Esophagus (tissue), 2 donors: ENCODE results near the gene CDK19. TPM values are rescaled to one million over a fixed set of nuclear protein-coding genes. Genes with fewer than 3 reads are reported as not detected.
"Not testable (repeated sequence)": the region's sequence is repeated elsewhere in the genome, so short reads cannot be mapped to it uniquely, and the experiment has no call there.

Experiments
- H3K27ac ChIP-seq, 2 donors: one replicate each; pipeline ENCODE4 v1.5.1; 2013; ENCODE audit warnings: low read depth in 2 of 2, mild to moderate bottlenecking in 2 of 2, inconsistent platforms in 1 of 2, low read length in 1 of 2, moderate library complexity in 1 of 2
- H3K27me3 ChIP-seq, 2 donors: one replicate each; pipeline ENCODE4 v1.6.1; 2013; ENCODE audit warnings: low read length in 2 of 2, control low read depth in 1 of 2, mild to moderate bottlenecking in 1 of 2; ENCODE audit not compliant: insufficient read depth in 2 of 2, control insufficient read depth in 1 of 2
- H3K36me3 ChIP-seq, 2 donors: one replicate each; pipeline ENCODE4 v1.6.1; 2013; ENCODE audit warnings: low read length in 1 of 2; ENCODE audit not compliant: control insufficient read depth in 2 of 2, insufficient read depth in 2 of 2
- H3K4me1 ChIP-seq, 2 donors: one replicate each; pipeline ENCODE4 v1.6.1; 2013; ENCODE audit warnings: low read length in 1 of 2; ENCODE audit not compliant: control insufficient read depth in 2 of 2, insufficient read depth in 2 of 2
- H3K4me3 ChIP-seq, 2 donors: one replicate each; pipeline ENCODE4 v1.5.1; 2013; ENCODE audit warnings: low read length in 2 of 2, mild to moderate bottlenecking in 2 of 2, low read depth in 1 of 2, moderate library complexity in 1 of 2
- H3K9me3 ChIP-seq, 2 donors: one replicate each; pipeline ENCODE4 v1.6.1; 2013; ENCODE audit warnings: mild to moderate bottlenecking in 2 of 2, low read depth in 1 of 2, low read length in 1 of 2, moderate library complexity in 1 of 2; ENCODE audit not compliant: control insufficient read depth in 2 of 2, insufficient read depth in 1 of 2
- WGBS, 2 donors: extraction: QIAGEN DNeasy Blood & Tissue Kit; methylation state at CpG; one replicate each; pipeline ENCODE4 v1.1.7; 2013; 5-methylcytosine and 5-hydroxymethylcytosine counted together
- polyA plus RNA-seq, 2 donors: library from polyadenylated mRNA; stranded (reverse); fragments of 200-250 nt; gene quantifications; one replicate each; pipeline ENCODE4 v1.2.3, GENCODE V29; 2013
- donor health status: healthy with polysubstance abuse.
- donor health status: Bipolar disorder and iron deficiency.

CDK19 gene
- polyA plus RNA-seq, 2 donors: 5.5 to 6.6 TPM

DNA sequence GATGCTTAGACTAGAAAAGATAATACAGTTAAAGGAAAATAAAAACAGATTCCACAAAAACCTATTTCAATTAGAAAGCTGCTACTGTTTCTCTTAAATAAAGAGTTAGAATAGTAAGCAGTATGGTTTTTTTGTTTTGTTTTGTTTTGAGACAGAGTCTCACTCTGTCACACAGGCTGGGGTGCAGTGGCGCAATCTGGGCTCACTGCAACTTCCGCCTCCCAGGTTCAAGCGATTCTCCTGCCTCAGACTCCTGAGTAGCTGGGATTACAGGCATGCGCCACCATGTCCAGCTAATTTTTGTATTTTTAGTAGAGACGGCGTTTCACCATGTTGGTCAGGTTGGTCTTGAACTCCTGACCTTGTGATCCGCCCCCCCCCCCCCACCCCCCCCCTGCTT, 95.7 kb downstream of the CDK19 start:
- WGBS, 2 donors: 79 to 85% methylated on average over 7 of the region's 7 CpGs
- H3K27ac ChIP-seq: peak overlapping the region in 1 of 2 donors; percentile 31

DNA sequence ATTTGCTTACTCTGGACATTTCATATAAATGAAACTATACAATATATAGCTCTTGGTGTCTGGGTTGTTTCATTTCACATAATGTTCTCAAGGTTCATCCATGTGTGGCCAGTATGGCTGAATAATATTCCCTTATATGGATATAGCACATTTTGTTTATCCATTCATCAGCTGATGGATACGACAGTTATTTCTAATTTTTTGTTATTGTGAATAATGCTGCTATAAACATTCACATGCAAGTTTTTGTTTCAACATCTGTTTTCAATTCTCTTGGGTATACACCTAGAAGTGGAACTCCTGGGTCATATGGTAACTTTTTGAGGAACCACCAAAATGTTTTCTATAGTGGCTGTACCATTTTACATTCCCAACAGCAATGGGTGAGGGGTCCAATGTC, 101.1 kb downstream of the CDK19 start:
- no peaks in the 10 kb centered on the region for H3K36me3 ChIP-seq
- no peaks in the 10 kb centered on the region for H3K27me3 ChIP-seq
- no peak overlapping the region for H3K27ac ChIP-seq
- no peak overlapping the region for H3K4me3 ChIP-seq
- no peaks in the 10 kb centered on the region for H3K9me3 ChIP-seq
- H3K4me1 ChIP-seq: no peaks in the 10 kb centered on the region
- 78 to 79% methylated on average over 1 of the region's 1 CpG for WGBS, 2 donors

More for the DNA sequence above, 95.7 kb downstream of the CDK19 start:
- not testable (repeated sequence) for H3K4me3 ChIP-seq, H3K27me3 ChIP-seq, H3K9me3 ChIP-seq, H3K4me1 ChIP-seq, H3K36me3 ChIP-seq

DNA sequence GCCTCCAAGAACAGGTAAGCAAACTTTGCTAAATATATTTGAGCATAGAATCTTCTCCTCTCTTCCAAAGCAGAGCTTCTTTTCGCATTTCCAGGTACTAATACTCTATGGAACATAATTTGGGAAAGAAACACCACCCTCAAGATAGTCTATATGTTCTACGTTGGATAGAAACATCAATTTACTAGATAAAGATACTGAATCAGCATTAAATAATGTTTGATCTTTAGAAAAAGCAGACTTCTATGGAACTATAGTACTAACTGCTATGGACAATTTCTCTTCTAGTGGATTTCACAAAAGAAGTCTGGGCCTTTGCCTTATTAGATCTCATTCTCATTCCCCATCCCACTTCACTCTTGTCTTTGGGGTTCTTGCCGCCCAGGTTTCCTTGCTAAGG, 103.0 kb downstream of the CDK19 start:
- Histone ChIP-seq H3K4me3 (no peak overlapping the region), H3K4me1 (no peaks in the 10 kb centered on the region), H3K27ac (no peak overlapping the region), H3K36me3 (no peaks in the 10 kb centered on the region), H3K9me3 (no peaks in the 10 kb centered on the region), H3K27me3 (no peaks in the 10 kb centered on the region)
- 96 to 99% methylated on average over 3 of the region's 3 CpGs for WGBS, 2 donors

DNA sequence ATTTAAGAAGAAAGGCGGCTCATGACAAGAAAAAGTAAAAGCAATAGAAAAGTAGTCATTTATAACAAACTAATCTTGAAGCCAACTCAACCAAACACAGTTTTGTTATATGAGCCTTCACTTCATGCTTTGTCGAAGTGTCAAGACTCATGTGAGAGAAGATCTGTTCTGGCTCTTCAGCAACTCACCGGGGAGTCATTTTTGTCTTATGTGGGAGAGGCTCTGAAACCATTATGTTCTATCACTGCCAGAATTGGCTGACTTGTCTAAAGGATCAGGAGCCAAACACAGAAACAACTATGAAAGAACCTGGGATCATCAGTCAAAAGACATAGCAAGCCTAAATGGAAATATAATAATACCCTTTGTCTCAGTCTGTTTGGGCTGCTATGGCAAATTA, 105.2 kb downstream of the CDK19 start:
- H3K27ac ChIP-seq: no peak overlapping the region
- H3K4me3 ChIP-seq: no peak overlapping the region
- no peaks in the 10 kb centered on the region for H3K9me3 ChIP-seq
- H3K27me3 ChIP-seq: no peaks in the 10 kb centered on the region
- no peaks in the 10 kb centered on the region for H3K36me3 ChIP-seq
- 80 to 83% methylated on average over 3 of the region's 3 CpGs for WGBS, 2 donors
- H3K4me1 ChIP-seq: no peaks in the 10 kb centered on the region

DNA sequence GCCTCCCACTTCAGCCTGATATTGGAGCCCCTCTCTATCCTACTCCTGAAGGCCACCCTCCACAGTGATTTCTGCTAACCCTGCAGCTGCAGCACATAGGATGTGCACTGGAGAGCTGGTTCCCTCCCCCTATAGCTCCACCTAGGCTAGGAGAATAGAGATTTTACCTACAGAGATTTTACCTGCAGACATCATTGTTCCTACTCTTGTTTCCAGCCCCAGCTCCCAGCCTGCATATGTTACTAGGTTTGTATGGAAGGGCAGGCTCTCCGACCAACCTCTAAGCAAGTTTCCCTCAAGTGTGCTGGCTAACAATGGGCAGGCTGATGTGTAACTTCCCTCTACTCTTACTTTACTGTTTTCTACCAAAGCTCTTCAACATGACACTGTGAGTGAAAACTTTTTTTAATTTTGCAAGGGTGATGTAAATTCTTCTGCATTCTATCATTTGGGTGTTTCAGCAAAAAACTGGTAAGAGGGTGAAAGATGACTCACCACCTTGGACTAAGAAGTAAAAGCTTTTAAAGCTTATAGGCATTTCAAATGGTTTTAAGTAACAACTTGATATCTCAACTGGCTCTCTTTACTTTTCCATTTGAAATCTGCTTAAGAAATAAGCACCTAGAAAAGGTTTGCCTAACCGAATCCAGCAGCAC, 106.8 kb downstream of the CDK19 start:
- Histone ChIP-seq H3K27me3 (no peaks in the 10 kb centered on the region), H3K27ac (no peak overlapping the region), H3K36me3 (no peaks in the 10 kb centered on the region), H3K4me1 (no peaks in the 10 kb centered on the region), H3K9me3 (no peaks in the 10 kb centered on the region), H3K4me3 (no peak overlapping the region)
- WGBS, 2 donors: 84 to 92% methylated on average over 2 of the region's 2 CpGs

DNA sequence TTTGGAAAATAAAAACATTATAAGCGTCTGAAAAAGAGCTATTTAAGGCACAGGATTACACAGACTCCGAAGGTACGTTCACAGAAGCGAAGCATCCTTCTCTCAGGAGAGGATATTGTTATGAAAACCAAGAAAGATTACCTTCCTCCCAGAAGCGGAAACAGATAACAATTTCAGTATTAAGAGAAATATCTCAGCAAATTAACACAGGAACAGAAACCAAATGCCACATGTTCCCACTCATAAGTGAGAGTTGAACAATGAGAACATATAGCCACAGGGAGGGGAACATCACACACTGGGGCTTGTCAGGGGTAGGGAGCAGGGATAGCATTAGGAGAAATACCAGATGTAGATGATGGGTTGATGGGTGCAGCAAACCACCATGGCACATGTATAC, 109.7 kb downstream of the CDK19 start:
- 94 to 96% methylated on average over 5 of the region's 5 CpGs for WGBS, 2 donors
- H3K4me1 ChIP-seq: no peaks in the 10 kb centered on the region
- H3K27me3 ChIP-seq: no peaks in the 10 kb centered on the region
- no peak overlapping the region for H3K4me3 ChIP-seq
- H3K27ac ChIP-seq: no peak overlapping the region
- no peaks in the 10 kb centered on the region for H3K36me3 ChIP-seq
- no peaks in the 10 kb centered on the region for H3K9me3 ChIP-seq

DNA sequence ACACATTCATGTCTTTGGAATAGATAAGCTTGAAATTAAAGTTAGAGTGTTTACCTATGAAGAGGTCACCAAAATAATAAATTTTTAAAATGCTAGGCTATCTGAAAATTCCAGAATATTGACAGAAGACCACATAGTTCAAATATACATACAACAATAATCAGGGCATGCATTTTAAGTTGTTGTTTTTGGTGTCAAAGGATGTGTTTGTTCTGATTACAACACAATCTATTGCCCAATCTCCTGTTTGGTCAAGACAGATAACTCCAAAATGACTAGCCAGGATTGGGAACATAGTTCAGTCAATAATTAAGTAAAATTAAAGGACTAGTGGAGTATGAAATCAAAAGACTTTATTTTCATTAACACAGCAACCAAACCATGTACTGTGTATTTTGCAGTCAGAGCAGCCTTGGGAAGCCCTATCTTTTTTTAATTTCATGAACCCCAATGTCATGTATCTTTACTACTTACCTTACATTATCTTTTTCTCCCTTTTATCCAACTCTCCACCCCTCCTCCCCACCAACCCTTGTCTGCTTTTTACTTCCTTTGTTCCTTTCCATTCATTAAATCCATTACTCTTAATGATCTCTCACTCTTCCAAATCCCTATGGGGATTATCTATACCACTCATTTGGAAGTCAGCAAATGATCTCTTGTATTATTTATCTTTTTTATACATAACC, 111.2 kb downstream of the CDK19 start:
- H3K9me3 ChIP-seq: no peaks in the 10 kb centered on the region
- no peak overlapping the region for H3K27ac ChIP-seq
- no peak overlapping the region for H3K4me3 ChIP-seq
- no peaks in the 10 kb centered on the region for H3K36me3 ChIP-seq
- H3K27me3 ChIP-seq: no peaks in the 10 kb centered on the region
- peaks cover 0 to 2% of the 10 kb centered on the region in 2 donors for H3K4me1 ChIP-seq

DNA sequence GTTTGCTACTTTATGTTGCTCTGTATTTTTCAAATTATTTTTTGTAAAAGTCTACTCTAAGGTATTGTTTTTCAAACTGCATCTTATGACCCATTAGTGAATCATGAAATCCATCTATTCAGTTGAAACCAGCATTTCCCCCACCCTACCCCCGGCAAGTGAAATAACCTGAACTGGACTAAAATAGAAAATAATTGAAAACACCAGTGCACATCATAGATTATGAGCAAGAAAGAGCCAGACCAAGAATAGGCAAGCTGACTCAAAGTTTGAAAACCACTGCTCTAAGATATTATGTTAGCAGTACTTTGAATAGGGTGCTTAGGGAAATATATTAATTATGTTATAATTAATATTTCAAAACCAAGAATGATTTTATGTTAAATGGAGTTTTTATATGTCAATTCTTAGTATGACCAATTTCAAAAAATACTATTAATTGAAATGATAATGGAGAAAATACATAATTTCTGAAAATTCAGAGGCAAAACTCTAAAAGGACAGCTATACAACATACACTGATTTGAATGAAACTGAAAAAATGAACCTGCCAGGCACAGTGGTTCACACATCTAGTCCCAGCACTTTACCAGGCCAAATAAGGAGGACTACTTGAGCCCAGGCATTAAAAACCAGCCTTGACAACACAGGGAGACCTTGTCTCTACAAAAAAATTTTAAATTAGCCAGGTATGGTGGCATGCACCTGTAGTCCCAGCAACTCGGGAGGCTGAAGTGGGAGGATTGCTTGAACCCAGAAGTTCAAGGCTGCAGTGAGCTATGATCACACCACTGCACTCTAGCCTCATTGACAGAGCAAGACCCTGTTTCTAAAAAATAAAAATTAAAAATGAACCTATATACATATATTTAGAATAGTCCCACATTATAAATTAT, 112.0 kb downstream of the CDK19 start:
- Histone ChIP-seq H3K4me1 (peaks cover 0 to 2% of the 10 kb centered on the region in 2 donors), H3K36me3 (no peaks in the 10 kb centered on the region), H3K9me3 (no peaks in the 10 kb centered on the region), H3K27me3 (no peaks in the 10 kb centered on the region), H3K27ac (no peak overlapping the region), H3K4me3 (no peak overlapping the region)
- 37 to 40% methylated on average over 2 of the region's 2 CpGs for WGBS, 2 donors

DNA sequence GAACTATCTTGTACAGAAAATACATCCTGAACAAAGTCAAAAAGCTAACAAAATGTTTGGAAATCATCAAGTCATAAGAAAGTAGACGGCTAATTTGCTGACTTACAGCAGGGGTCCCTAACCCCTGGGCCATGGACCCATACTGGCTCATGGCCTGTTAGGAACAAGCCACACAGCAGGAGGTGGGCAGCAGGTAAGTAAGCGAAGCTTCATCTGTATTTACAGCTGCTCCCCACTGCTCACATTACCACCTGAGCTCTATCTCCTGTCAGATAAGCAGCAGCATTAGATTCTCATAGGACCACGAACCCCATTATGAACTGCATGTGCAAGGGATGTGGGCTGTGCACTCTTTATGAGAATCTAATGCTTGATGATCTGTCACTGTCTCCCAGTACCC, 115.5 kb downstream of the CDK19 start:
- 87 to 89% methylated on average over 3 of the region's 3 CpGs for WGBS, 2 donors
- H3K36me3 ChIP-seq: no peaks in the 10 kb centered on the region
- H3K27me3 ChIP-seq: no peaks in the 10 kb centered on the region
- H3K4me3 ChIP-seq: no peak overlapping the region
- peaks cover 0 to 2% of the 10 kb centered on the region in 2 donors for H3K4me1 ChIP-seq
- H3K27ac ChIP-seq: peak overlapping the region; percentile 5 to 32
- H3K9me3 ChIP-seq: no peaks in the 10 kb centered on the region
